Inferior parietal cortex (tissue), 1 donor: ENCODE results near the gene CAD.

Source experiments
- DNase-seq: peaks from one replicate; pipeline ENCODE4 v3.0.0-alpha.2; 2016; ENCODE audit errors: extremely low spot score

CAD gene

DNA sequence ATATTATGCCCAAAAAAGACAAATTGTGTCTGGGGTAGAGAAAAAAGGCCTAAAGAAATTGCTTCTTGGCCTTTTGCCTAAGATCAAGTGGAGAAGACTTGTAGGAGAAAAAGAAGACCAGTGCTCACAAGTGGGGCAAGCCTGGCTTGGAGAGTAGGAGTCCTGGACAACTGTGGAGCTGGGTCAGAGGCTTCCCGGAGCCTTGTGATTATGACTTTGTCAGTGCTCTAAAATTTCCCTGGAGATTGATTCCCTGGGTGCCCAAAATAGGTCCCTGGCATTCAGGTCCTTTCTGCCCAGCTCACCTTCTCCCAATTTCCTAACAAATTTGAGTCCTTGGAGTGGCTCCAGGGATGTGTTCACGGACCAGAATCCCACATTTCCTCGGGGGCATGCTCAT is 64.3 kb downstream of the CAD start:
- DNase-seq = no peak

DNA sequence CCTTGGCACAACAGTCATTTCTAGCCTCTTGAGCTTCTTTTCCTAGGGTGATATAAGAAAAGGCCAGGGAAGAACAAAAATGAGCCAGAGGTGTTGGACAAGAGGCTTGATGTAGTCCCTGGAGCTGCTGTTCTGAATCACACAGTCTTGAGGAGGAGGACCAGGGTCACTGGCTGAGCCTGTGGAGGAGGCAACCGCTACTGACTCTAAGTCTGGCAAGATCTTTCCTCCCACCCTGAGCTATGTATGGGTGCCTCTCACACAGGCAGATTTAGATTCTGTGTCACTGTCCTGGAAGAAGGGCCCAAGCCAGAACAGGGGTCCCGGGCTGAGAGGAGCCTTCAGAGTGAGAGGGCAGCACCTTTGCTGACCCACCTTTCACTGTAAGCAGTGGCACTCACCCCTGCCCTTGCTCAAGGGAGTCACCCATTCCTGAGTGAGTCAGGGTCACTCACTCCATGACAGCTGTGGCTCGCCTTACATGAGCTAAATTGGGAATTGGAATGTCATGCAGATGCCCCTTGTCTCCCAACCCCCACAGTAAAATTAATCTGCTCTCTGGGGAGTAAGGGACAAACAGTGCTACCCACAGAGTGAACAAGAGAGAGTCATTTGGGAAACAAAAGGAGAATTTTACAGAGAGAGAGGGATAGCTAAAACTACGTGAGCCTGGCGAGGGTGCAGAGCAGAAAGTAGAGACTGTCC is 64.8 kb downstream of the CAD start, which contains the start of gene TRIM54:
TRIM54 (plus strand) TSS at position 575 of the 705 bp plus-strand sequence. CDS start 303 bp downstream, outside the sequence.
- no peak for DNase-seq

DNA sequence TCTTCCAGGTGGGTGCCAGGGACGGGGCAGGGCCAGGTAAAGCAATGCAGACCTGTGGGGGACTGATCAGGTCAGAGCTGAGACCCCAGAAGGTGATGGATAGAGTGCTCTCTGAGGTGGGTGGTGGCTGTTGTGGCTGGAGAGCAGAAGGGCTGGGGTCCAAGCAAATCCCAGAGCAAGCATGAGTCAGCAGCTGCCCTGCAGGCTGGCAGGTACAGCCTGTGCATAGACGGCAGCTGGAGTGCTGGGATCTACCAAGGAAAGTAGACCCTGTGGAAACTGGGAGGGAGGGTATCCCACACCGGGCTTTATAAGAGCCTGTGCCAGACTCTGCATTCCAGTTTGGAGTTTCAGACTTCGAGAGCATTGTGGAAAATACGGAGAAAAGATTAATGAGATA is 65.7 kb downstream of the CAD start:
- no peak for DNase-seq

DNA sequence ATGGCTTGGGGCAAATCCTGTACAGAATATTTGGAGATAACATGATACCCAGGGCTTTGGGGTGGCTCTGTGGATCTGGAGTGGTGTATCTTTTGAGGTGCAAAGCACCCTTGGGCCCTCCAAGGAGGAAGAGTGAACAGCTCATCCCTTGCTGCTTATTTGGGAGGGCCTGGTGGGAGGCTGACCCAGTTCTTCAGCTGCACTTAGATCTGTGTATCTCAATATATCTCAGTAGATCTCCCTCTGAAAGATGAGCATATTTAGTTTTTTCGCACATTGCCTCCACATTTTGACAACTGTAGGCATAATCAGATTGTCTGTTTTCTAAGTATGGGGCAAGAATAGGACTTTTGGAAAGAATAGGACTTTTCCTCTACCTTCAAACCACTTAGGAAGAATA is 67.8 kb downstream of the CAD start:
- DNase-seq = no peak

DNA sequence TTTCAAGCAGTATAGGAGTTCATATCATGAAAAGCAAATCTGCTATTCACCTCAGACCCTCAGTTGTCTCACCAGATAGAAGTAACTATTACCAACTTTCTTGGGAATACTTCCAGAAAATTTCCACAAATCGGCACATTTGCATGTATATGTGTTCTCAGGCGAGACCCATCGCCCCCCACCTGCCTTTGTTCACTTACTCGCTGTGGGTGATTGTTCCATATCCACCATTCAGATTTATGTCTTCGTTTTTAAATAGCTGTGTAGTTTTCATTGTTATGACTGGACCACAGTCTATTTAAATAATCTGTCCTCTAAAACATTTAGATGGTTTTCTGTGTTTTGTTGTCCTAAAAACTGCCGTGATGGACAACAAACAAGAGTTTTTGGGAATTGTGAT is 68.3 kb downstream of the CAD start:
- no peak for DNase-seq

DNA sequence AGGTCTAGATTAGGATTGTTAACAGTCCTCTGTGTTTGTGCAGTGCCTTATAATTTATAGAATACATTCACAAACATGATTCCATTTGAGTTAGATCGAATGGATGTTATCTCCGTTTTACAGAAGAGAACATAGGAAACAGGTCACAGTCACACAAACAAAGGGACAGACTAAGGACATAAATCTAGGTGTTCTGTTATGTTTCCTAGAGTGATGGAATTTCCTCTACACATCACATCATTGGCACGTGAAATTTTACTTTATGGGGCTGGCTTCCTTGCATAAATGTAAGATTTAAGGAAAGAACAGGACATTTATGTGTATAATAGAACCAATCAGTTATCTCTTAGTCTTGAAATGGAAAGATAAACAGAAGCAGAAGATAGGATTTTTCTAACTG is 71.4 kb downstream of the CAD start:
- no peak for DNase-seq

DNA sequence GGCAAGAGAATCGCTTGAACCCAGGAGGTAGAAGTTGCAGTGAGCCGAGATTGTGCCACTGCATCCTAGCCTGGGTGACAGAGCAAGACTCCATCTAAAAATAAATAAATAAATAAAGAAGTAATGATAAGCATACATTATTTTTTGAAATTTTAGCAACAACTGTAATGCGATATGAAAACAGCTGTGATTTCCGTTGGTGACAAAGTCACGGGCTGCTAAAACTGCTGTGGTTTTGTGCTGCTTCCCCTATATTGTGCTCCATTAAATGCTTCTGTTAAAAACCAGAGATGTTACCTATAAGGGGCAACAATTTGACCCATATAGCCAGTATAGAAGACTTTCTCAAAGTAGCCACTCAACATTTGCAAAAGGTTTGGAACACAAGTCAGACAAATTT is 73.4 kb downstream of the CAD start:
- DNase-seq = no peak

DNA sequence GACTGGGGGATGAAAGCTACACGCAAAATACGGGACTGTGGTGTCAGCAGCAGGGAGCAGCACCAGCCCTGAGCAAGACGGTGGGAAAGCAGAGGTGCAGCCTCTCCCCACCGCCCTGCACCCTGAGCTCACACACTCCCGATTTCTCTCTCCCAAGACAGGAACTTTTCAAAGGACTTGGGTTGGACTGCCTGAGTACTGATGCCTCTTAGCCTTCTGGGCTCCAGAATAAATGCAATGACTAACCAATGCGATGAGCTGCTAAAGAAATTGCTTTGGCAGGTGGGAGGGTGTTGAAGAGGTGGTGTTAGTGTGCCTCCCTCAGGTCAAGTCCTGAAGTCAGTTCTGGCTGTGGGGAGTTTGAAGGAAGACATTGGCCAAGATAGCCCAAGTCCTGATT is 74.7 kb downstream of the CAD start:
- DNase-seq = no peak
